ENCODE results near the gene KIF3A. TPM values are rescaled to one million over a fixed set of nuclear protein-coding genes. Genes with fewer than 3 reads are reported as not detected.
A peak's percentile ranks its signal among the peaks of the same experiment; 100 is the strongest.

The KIF3A gene
- total RNA-seq, 1 experiment from 2014 or later = 13.2 TPM

DNA sequence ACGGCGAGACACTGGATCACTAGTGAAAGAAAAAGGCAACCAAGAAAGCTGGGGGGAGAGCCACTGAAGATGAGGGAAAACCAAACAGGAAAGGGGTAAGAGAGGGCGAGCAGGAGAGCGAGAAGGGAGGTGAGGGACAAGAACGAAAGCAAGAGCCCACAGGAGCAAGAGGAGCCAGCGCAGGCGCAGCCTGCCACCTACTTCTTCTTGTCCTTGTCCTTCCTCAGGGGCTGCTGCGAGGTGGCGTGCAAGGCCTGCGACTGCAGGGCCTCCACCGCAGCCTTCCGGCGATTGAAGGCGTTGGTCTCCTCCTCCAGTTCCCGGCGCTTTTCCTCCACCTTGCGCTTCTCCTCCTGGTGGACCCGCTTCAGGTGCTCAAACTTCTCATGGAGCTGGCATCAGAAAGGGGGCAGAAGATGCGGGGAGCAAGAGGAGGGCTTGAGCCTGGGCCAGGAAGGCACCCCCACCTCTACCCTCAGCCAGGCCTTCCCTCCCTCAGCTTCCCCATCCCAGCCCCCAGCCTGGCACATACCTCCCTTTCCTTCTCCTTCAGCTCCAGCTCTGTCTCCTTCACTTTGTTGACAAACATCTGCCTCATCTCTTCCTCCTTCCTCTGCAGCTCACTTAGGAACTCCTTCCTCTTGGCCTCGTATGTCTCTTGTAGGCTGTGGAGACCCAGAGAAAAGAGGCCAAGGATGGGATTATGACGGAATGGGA, 23.4 kb upstream of the KIF3A start:
- Mint-ChIP-seq H3K9me3 (no peaks in the 10 kb centered on the region), H3K36me3 (ENCODE audit: insufficient read depth in 1 of 3, low read depth in 3 of 3) (peaks cover 5 to 37% (median 21%) of the 10 kb centered on the region in 3 experiments; a peak in 6 of 7 replicates), H3K27me3 (ENCODE audit: low read depth) (no peaks in the 10 kb centered on the region; the same call in 1 of the 2 replicates), H3K27ac (no peak overlapping the region; a peak in 1 of 7 replicates), H3K4me1 (peaks cover 0 to 2% of the 10 kb centered on the region in 2 experiments; a peak in 3 of 4 replicates), H3K4me3 (no peak overlapping the region)
- no peak overlapping the region for H3T11ph ChIP-seq (ENCODE audit: low read length)
- no peak overlapping the region for H3K23ac ChIP-seq (ENCODE audit: insufficient read length, low read depth, low read length)
- no peaks in the 10 kb centered on the region for H3K79me1 ChIP-seq (ENCODE audit: insufficient read depth, low read depth, low read length, poor library complexity, severe bottlenecking)
- TF ChIP-seq, protein P1, sequence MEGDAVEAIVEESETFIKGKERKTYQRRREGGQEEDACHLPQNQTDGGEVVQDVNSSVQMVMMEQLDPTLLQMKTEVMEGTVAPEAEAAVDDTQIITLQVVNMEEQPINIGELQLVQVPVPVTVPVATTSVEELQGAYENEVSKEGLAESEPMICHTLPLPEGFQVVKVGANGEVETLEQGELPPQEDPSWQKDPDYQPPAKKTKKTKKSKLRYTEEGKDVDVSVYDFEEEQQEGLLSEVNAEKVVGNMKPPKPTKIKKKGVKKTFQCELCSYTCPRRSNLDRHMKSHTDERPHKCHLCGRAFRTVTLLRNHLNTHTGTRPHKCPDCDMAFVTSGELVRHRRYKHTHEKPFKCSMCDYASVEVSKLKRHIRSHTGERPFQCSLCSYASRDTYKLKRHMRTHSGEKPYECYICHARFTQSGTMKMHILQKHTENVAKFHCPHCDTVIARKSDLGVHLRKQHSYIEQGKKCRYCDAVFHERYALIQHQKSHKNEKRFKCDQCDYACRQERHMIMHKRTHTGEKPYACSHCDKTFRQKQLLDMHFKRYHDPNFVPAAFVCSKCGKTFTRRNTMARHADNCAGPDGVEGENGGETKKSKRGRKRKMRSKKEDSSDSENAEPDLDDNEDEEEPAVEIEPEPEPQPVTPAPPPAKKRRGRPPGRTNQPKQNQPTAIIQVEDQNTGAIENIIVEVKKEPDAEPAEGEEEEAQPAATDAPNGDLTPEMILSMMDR (conservative IDR thresholded peaks at IDR 0.05) = no peak
- WGBS (ENCODE audit: extremely low coverage, insufficient read length, low lambda C conversion rate) = no CpG with 5 or more reads among the region's 21 CpGs
- H2BK15ac ChIP-seq (ENCODE audit: low read depth, low read length) = no peak overlapping the region
- H2BK120ac ChIP-seq (ENCODE audit: low read depth, low read length, poor library complexity, severe bottlenecking) = no peak overlapping the region
- no peak overlapping the region for H2AFZ ChIP-seq (ENCODE audit: low read length)
- no peaks in the 10 kb centered on the region for H3K23me2 ChIP-seq (ENCODE audit: insufficient read length, low read depth, low read length, poor library complexity, severe bottlenecking)
- no peaks in the 10 kb centered on the region for H3K27me3 ChIP-seq (ENCODE audit: insufficient read depth, low read length)
- H3K18ac ChIP-seq (ENCODE audit: insufficient read length, low read depth, low read length) = no peak overlapping the region
- H3K4me2 ChIP-seq (ENCODE audit: insufficient read depth, insufficient read length, low read length) = no peak overlapping the region
- H3K4ac ChIP-seq (ENCODE audit: low read depth, low read length) = no peak overlapping the region
- no peak overlapping the region for H3K9ac ChIP-seq (ENCODE audit: extremely low read depth, insufficient read length, low read length)
- no peak overlapping the region for H3K14ac ChIP-seq (ENCODE audit: insufficient read depth, low read length)
- H2AK5ac ChIP-seq (ENCODE audit: insufficient read length, low read length) = no peak overlapping the region
- DNase-seq = peak; percentile 12
- no peak overlapping the region for H2BK5ac ChIP-seq (ENCODE audit: insufficient read length, low read length)
- H3K79me2 ChIP-seq (ENCODE audit: insufficient read depth, low read length) = no peaks in the 10 kb centered on the region
- no peaks in the 10 kb centered on the region for H3K4me1 ChIP-seq (ENCODE audit: insufficient read depth, low read length)
- H4K5ac ChIP-seq (ENCODE audit: insufficient read length, low read depth, low read length) = no peak overlapping the region
- H2BK12ac ChIP-seq (ENCODE audit: insufficient read length, low read depth, low read length) = no peak overlapping the region
- no peak overlapping the region for H2BK20ac ChIP-seq (ENCODE audit: low read depth, low read length, poor library complexity, severe bottlenecking)
- no peak overlapping the region for H4K8ac ChIP-seq (replicated peaks; ENCODE audit: insufficient read length, low read depth, low read length)
- no peak overlapping the region for H3K56ac ChIP-seq (ENCODE audit: insufficient read length, low read depth, low read length)
- no peak overlapping the region for H4K91ac ChIP-seq (ENCODE audit: insufficient read length, low read depth, low read length)
- H3K27ac ChIP-seq (ENCODE audit: insufficient read length, low read depth, low read length) = no peak overlapping the region
- H3K9me3 ChIP-seq (ENCODE audit: control insufficient read depth, low read depth, low read length) = no peaks in the 10 kb centered on the region
- peaks cover 2% of the 10 kb centered on the region for H4K20me1 ChIP-seq (ENCODE audit: control insufficient read depth, insufficient read depth, insufficient read length)
